ENCODE data around the gene CDK15.

DNA sequence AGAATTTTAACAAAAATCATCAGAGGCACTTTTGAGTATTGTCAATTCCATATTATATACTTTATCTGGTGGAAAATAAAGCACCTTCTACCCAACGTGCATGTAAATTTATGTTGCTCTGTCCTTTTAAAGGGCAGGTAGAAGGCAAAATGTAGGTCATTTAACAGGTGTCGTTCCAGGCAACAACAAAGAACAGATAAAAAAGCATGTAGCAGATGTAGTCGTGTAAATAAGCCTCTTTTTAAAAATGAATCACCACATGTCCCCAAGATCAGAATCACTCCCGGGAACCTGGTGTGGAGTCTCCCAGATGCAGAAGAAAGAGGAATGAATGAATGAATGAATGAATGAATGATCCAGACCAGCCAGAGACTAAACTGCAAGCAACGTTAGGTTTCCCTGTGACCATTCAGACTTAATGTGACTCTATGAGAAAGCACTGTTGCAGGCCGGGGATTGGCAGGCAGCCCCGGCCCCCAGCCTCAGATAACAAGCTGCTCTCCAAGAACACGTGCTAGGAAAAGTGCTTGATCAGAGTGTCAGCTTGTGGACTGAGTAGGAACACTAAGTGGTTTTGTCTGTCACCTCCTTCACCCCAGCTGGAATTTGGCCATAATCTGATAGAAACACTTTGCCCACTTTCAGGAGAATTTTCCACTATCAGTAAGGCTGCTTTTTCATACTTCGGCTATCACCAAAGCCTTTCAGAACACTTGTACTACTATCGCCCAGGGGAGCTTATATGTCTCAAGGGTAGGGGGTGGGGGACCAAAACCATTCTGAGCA is 100.6 kb downstream of the CDK15 start:
- TF ChIP-seq RAD21 (IDR thresholded peaks at IDR 0.05; ENCODE audit: low read depth) = no peak
- TF ChIP-seq TAF1 (IDR thresholded peaks at IDR 0.05; ENCODE audit: low read depth) = no peak
- no peak for TF ChIP-seq TCF12 (IDR thresholded peaks at IDR 0.05; ENCODE audit: low read depth)
- TF ChIP-seq REST (IDR thresholded peaks at IDR 0.05; ENCODE audit: low read depth) = no peak
- no peak for TF ChIP-seq TEAD4 (IDR thresholded peaks at IDR 0.05)
- no peak for TF ChIP-seq CREB1 (IDR thresholded peaks at IDR 0.05; ENCODE audit: low read depth)
- TF ChIP-seq FOXM1 (IDR thresholded peaks at IDR 0.05; ENCODE audit: borderline replicate concordance, low read depth) = no peak
- no peak for TF ChIP-seq EGR1 (IDR thresholded peaks at IDR 0.05)
